ENCODE measurements around the gene TIRAP. TPM values are rescaled to one million over a fixed set of nuclear protein-coding genes. Genes with fewer than 3 reads are reported as not detected.
A peak's percentile ranks its signal among the peaks of the same experiment; 100 is the strongest.

The TIRAP gene
- total RNA-seq, 2 donors from 2014 or later = 15.2 to 20.7 TPM

- no peak for ATAC-seq (ENCODE audit: insufficient number of reproducible peaks, low FRiP score, low read depth)
- Histone ChIP-seq H3K36me3 (peaks cover 12% of the 10 kb centered on the region), H3K27me3 (replicated peaks; ENCODE audit: insufficient read depth) (no peaks in the 10 kb centered on the region)
These were observed 5.1 kb upstream of the TIRAP start for GRCh38 chr11:126277780-126278179.

GRCh38 chr11:126279191-126279590 lies 3.7 kb upstream of the TIRAP start:
- TF ChIP-seq CTCF (IDR thresholded peaks at IDR 0.05) = no peak
- H3K4me1 ChIP-seq (ENCODE audit: control insufficient read depth in 1 of 2, low read depth in 2 of 2) = peaks cover 11 to 18% of the 10 kb centered on the region in 2 donors
- no peak for ATAC-seq (ENCODE audit: insufficient number of reproducible peaks, low FRiP score, low read depth)
- DNase-seq (ENCODE audit: low spot score) = no peak
- H3K9me3 ChIP-seq = no peaks in the 10 kb centered on the region
- H3K36me3 ChIP-seq = peaks cover 3% of the 10 kb centered on the region
- no peaks in the 10 kb centered on the region for H3K27me3 ChIP-seq (replicated peaks; ENCODE audit: insufficient read depth)
- no peak overlapping the region for H3K27ac ChIP-seq
- no peak overlapping the region for H3K4me3 ChIP-seq

More at GRCh38 chr11:126277780-126278179, 5.1 kb upstream of the TIRAP start:
- Histone ChIP-seq H3K9me3 (no peaks in the 10 kb centered on the region), H3K4me1 (ENCODE audit: control insufficient read depth in 1 of 2, low read depth in 2 of 2) (peaks cover 9 to 10% of the 10 kb centered on the region in 2 donors), H3K4me3 (no peak overlapping the region), H3K27ac (no peak overlapping the region)
- TF ChIP-seq CTCF (IDR thresholded peaks at IDR 0.05) = no peak
- DNase-seq (ENCODE audit: low spot score) = no peak

GRCh38 chr11:126280595-126280994 lies 2.3 kb upstream of the TIRAP start:
- ATAC-seq (ENCODE audit: insufficient number of reproducible peaks, low FRiP score, low read depth) = no peak
- no peak for TF ChIP-seq CTCF (IDR thresholded peaks at IDR 0.05)
- Histone ChIP-seq H3K36me3 (peaks cover 3% of the 10 kb centered on the region), H3K4me3 (no peak overlapping the region), H3K4me1 (ENCODE audit: control insufficient read depth in 1 of 2, low read depth in 2 of 2) (peaks cover 14 to 25% of the 10 kb centered on the region in 2 donors), H3K27me3 (replicated peaks; ENCODE audit: insufficient read depth) (no peaks in the 10 kb centered on the region), H3K27ac (no peak overlapping the region), H3K9me3 (no peaks in the 10 kb centered on the region)
- DNase-seq (ENCODE audit: low spot score) = no peak

- H3K4me1 ChIP-seq (ENCODE audit: control insufficient read depth in 1 of 2, low read depth in 2 of 2) = peaks cover 14 to 25% of the 10 kb centered on the region in 2 donors
- ATAC-seq (ENCODE audit: insufficient number of reproducible peaks, low FRiP score, low read depth) = no peak
- peak overlapping the region in 1 of 2 donors; percentile 84 for H3K27ac ChIP-seq
- no peak for TF ChIP-seq CTCF (IDR thresholded peaks at IDR 0.05)
- DNase-seq (ENCODE audit: low spot score) = no peak
- no peaks in the 10 kb centered on the region for H3K36me3 ChIP-seq
- H3K4me3 ChIP-seq = no peak overlapping the region
- H3K9me3 ChIP-seq = no peaks in the 10 kb centered on the region
- no peaks in the 10 kb centered on the region for H3K27me3 ChIP-seq (replicated peaks; ENCODE audit: insufficient read depth)
These were observed 1.6 kb upstream of the TIRAP start for GRCh38 chr11:126281245-126281644.

- Histone ChIP-seq H3K36me3 (no peaks in the 10 kb centered on the region), H3K4me1 (ENCODE audit: control insufficient read depth in 1 of 2, low read depth in 2 of 2) (peaks cover 14 to 25% of the 10 kb centered on the region in 2 donors), H3K9me3 (no peaks in the 10 kb centered on the region), H3K27ac (peak overlapping the region; percentile 78 to 84), H3K4me3 (peak overlapping the region; percentile 80), H3K27me3 (replicated peaks; ENCODE audit: insufficient read depth) (no peaks in the 10 kb centered on the region)
- DNase-seq (ENCODE audit: low spot score) = no peak
- no peak for ATAC-seq (ENCODE audit: insufficient number of reproducible peaks, low FRiP score, low read depth)
- TF ChIP-seq CTCF (IDR thresholded peaks at IDR 0.05) = no peak
These were observed 1.2 kb upstream of the TIRAP start for GRCh38 chr11:126281666-126282175.

Measured in thoracic aorta (tissue), 2 donors.